HCT116 (cell line): ENCODE measurements around the gene PLSCR4. TPM values are rescaled to one million over a fixed set of nuclear protein-coding genes. Genes with fewer than 3 reads are reported as not detected.

Experiments used
- ATAC-seq: fragments of 200-7000 bp; cut with Tn5 transposase; 2 replicates; pipeline ENCODE4 v1.9.1; 2020; ENCODE audit warnings: mild to moderate bottlenecking, moderate library complexity
- BruUV-seq: library from RNA; stranded (reverse); fragments of 400-500 nt; replicated peaks from 2 replicates; lab custom pipeline; 2021; lab: Mats Ljungman, UMichigan
- CTCF ChIA-PET: fragments of 300-600 bp; sonication (Branson Sonifier 250); formaldehyde crosslinking; loops from one replicate; lab custom pipeline; 2021; ENCODE audit warnings: antibody characterized with exemption; lab: Charles Lee
- POLR2A ChIA-PET: fragments of 300-600, 350-600 bp; sonication (Branson Sonifier 250); formaldehyde crosslinking; loops from one replicate; lab custom pipeline; 2021; ENCODE audit warnings: antibody characterized with exemption; lab: Charles Lee
- RAD21 ChIA-PET, 2 experiments: fragments of 300-600 bp; sonication (Branson Sonifier 250); formaldehyde crosslinking; loops; one replicate each; lab custom pipeline; 2023; ENCODE audit warnings: low total read pairs in 2 of 2; ENCODE audit not compliant: uncharacterized antibody in 2 of 2, unreplicated experiment in 2 of 2, low non-redundant PET in 1 of 2; lab: Charles Lee
- DNase-seq: peaks from one replicate; pipeline ENCODE4 v3.0.0-alpha.2; 2010; ENCODE audit warnings: low read depth, low spot score
- H2AFZ ChIP-seq: fragments of 200-600 bp; shearing (Covaris generic), sonication (generic); 2 replicates; pipeline ENCODE4 v1.6.1; 2017; ENCODE audit warnings: low read depth, mixed run types, mixed read lengths, antibody characterized with exemption, low read length; ENCODE audit not compliant: poor library complexity, severe bottlenecking
- H3K27ac ChIP-seq: 2 replicates; pipeline ENCODE4 v1.5.1; 2012; ENCODE audit warnings: low read depth, low read length
- H3K27me3 ChIP-seq: fragments of 200-600 bp; sonication (generic); 2 replicates; pipeline ENCODE4 v1.6.1; 2016; ENCODE audit warnings: mixed run types, low read length, mixed read lengths; ENCODE audit not compliant: insufficient read depth
- H3K36me3 ChIP-seq, 2 experiments: fragments of 200-500 bp in 1 of 2; fragments of 200-600 bp in 1 of 2; sonication (Bioruptor generic) in 1 of 2; sonication (generic) in 1 of 2; 2 replicates each; pipeline versions ENCODE4 v1.5.1 to v1.6.1; 2014 to 2016; ENCODE audit warnings: low read length in 2 of 2, inconsistent platforms in 1 of 2, mixed read lengths in 1 of 2, mixed run types in 1 of 2; ENCODE audit not compliant: insufficient read depth in 2 of 2, control insufficient read depth in 1 of 2
- H3K4me1 ChIP-seq, 2 experiments: fragments of 200-600 bp in 1 of 2; sonication (generic) in 1 of 2; 2 replicates each; pipeline versions ENCODE4 v1.5.1 to v1.6.1; 2012 to 2017; ENCODE audit warnings: low read length in 2 of 2, inconsistent platforms in 1 of 2, mild to moderate bottlenecking in 1 of 2, mixed read lengths in 1 of 2, mixed run types in 1 of 2, moderate library complexity in 1 of 2; ENCODE audit not compliant: insufficient read depth in 2 of 2, control insufficient read depth in 1 of 2
- H3K4me2 ChIP-seq: fragments of 200-600 bp; sonication (generic); 2 replicates; pipeline ENCODE4 v1.6.1; 2017; ENCODE audit warnings: mixed run types, low read length, mixed read lengths
- H3K4me3 ChIP-seq, 2 experiments: fragments of 200-600 bp in 1 of 2; sonication (generic) in 1 of 2; replicated peaks in 1 of 2; 2 replicates each; pipeline ENCODE4 v1.5.1; 2011 to 2016; ENCODE audit warnings: low read length in 2 of 2, control low read depth in 1 of 2, low read depth in 1 of 2, mild to moderate bottlenecking in 1 of 2, mixed read lengths in 1 of 2, mixed run types in 1 of 2
- H3K79me2 ChIP-seq: fragments of 200-600 bp; sonication (generic); 2 replicates; pipeline ENCODE4 v1.6.1; 2017; ENCODE audit warnings: mild to moderate bottlenecking, mixed run types, low read length, moderate library complexity, mixed read lengths; ENCODE audit not compliant: insufficient read depth
- H3K9ac ChIP-seq: fragments of 200-600 bp; sonication (generic); 2 replicates; pipeline ENCODE4 v1.6.1; 2016; ENCODE audit warnings: low read length, mixed read lengths
- H3K9me2 ChIP-seq: fragments of 200-600 bp; sonication (generic), shearing (Covaris generic); 2 replicates; pipeline ENCODE4 v1.6.1; 2017; ENCODE audit warnings: mixed run types, mild to moderate bottlenecking, moderate library complexity; ENCODE audit not compliant: insufficient read depth
- H3K9me3 ChIP-seq, 2 experiments: fragments of 200-500 bp in 1 of 2; fragments of 200-600 bp in 1 of 2; sonication (Bioruptor generic) in 1 of 2; sonication (generic) in 1 of 2; 2 replicates each; pipeline ENCODE4 v1.6.1; 2014 to 2017; ENCODE audit warnings: low read length in 2 of 2, mixed read lengths in 2 of 2, inconsistent platforms in 1 of 2, low read depth in 1 of 2, mild to moderate bottlenecking in 1 of 2, mixed run types in 1 of 2, moderate library complexity in 1 of 2; ENCODE audit not compliant: control insufficient read depth in 1 of 2, insufficient read depth in 1 of 2
- H4K20me1 ChIP-seq: fragments of 200-600 bp; sonication (generic), shearing (Covaris generic); 2 replicates; pipeline ENCODE4 v1.6.1; 2017; ENCODE audit warnings: mixed run types, mild to moderate bottlenecking, moderate library complexity; ENCODE audit not compliant: insufficient read depth
- CBX3 ChIP-seq: IDR thresholded peaks from 2 replicates; pipeline ENCODE4 v1.6.1; 2012; ENCODE audit warnings: low read depth
- EZH2phosphoT487 ChIP-seq: fragments of 200-600 bp; IDR thresholded peaks from 2 replicates; pipeline ENCODE4 v1.6.1; 2018; ENCODE audit warnings: antibody characterized with exemption, borderline replicate concordance
- FOSL1 ChIP-seq: IDR thresholded peaks from 2 replicates; pipeline ENCODE4 v1.6.1; 2012; ENCODE audit warnings: low read depth
- JUND ChIP-seq: IDR thresholded peaks from 2 replicates; pipeline ENCODE4 v1.6.1; 2012
- SIN3A ChIP-seq: IDR thresholded peaks from 2 replicates; pipeline ENCODE4 v1.6.1; 2012; ENCODE audit warnings: low read depth
- SP1 ChIP-seq: IDR thresholded peaks from 2 replicates; pipeline ENCODE4 v1.6.1; 2012; ENCODE audit warnings: low read depth
- SRF ChIP-seq: IDR thresholded peaks from 2 replicates; pipeline ENCODE4 v1.6.1; 2012; ENCODE audit warnings: low read depth
- ZNF274 ChIP-seq: fragments of 200-500 bp; sonication (Bioruptor generic); IDR thresholded peaks from 2 replicates; pipeline ENCODE4 v1.6.1; 2014; ENCODE audit warnings: mild to moderate bottlenecking, low read depth, low read length, inconsistent platforms
- intact Hi-C: fragments of 100-400 bp; cut with micrococcal nuclease; formaldehyde crosslinking; loops from 2 replicates; pipeline ENCODE4 v1.10.0; 2022
- total RNA-seq: library from RNA; stranded (reverse); gene quantifications from one replicate; pipeline ENCODE4 v1.2.1, GENCODE V29; 2021; ENCODE audit not compliant: unreplicated experiment
- TF ChIP-seq, protein P1 (sequence below): IDR thresholded peaks from 2 replicates; pipeline ENCODE4 v1.6.1; 2012
- TF ChIP-seq, protein P2 (sequence below): IDR thresholded peaks from 2 replicates; pipeline ENCODE4 v1.6.1; 2011; ENCODE audit warnings: mild to moderate bottlenecking, low read length, moderate library complexity; ENCODE audit not compliant: insufficient replicate concordance; ENCODE audit errors: extremely low read depth
- TF ChIP-seq, protein P3 (sequence below): IDR thresholded peaks from 2 replicates; pipeline ENCODE4 v1.6.1; 2012

PLSCR4 gene
- total RNA-seq, 1 experiment from 2014 or later, result 4.1 TPM

DNA sequence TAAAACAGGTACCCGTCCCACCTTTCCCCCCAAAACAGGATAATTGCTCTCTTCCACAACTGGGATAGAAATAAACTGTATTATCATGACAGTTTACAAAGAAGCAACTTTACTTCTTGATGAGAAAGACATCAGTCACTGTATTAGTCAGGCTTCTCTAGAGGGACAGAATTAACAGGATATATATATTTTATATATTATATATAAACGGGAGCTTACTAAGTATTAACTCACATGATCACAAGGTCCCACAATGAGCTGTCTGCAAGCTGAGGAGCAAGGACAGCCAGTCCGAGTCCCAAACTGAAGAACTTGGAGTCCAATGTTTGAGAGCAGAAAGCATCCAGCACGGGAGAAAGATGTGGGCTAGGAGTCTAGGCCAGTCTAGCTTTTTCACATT is 18.4 kb upstream of the PLSCR4 start:
- no peaks in the 10 kb centered on the region for H3K9me3 ChIP-seq
- ChIA-PET POLR2A (no interaction called here), CTCF (no interaction called here), RAD21 (no interaction called here)
- no peak overlapping the region for H2AFZ ChIP-seq
- no peaks in the 10 kb centered on the region for H3K27me3 ChIP-seq
- H3K4me1 ChIP-seq, result no peaks in the 10 kb centered on the region
- H3K4me3 ChIP-seq, result no peak overlapping the region
- DNase-seq (no peak), ATAC-seq (no peak)
- no peak overlapping the region for H3K27ac ChIP-seq
- no peaks in the 10 kb centered on the region for H3K9me2 ChIP-seq
- no peaks in the 10 kb centered on the region for H3K79me2 ChIP-seq
- H3K4me2 ChIP-seq, result no peak overlapping the region
- intact Hi-C loops, result no loop called here
- H4K20me1 ChIP-seq, result no peaks in the 10 kb centered on the region
- H3K9ac ChIP-seq, result no peak overlapping the region
- H3K36me3 ChIP-seq, result no peaks in the 10 kb centered on the region
- TF ChIP-seq FOSL1, result no peak
- BruUV-seq, result no TSS peak

DNA sequence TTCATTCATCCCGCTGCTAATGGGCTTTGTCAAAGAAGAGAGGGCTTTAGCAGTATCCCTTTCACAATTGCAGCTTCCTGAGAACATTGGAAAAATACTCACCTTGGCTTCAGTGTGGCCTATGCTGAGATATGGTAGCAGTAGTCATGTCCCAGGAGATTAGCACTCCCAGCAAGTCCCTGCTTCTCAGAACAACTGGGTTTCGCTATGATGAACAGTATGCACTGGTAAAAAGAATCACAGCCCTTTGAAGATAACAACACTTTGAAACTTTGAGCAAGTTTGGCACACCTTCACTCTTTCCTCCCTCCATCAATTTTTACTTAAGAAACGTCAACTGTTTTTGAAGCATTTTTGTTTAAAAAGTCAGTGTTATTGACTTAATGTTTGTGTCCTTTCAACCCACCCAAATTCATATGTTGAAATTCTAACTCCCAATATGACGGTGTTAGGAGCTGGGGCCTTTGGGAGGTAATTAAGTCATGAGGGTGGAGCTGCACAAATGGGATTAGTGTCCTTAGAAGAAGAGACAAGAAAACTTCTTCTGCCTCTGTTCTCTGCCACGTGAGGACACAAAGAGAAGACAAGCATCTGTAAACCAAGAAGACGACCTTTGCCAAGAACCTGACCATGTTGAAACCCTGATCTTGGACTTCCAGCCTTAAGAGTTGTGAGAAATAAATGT is 17.8 kb upstream of the PLSCR4 start:
- DNase-seq (no peak), ATAC-seq (no peak)
- Histone ChIP-seq H3K9ac (no peak overlapping the region), H3K4me1 (no peaks in the 10 kb centered on the region), H3K4me3 (no peak overlapping the region), H3K27me3 (no peaks in the 10 kb centered on the region), H3K9me2 (no peaks in the 10 kb centered on the region), H3K4me2 (no peak overlapping the region), H3K27ac (no peak overlapping the region), H3K79me2 (no peaks in the 10 kb centered on the region), H3K9me3 (no peaks in the 10 kb centered on the region), H3K36me3 (no peaks in the 10 kb centered on the region), H4K20me1 (no peaks in the 10 kb centered on the region), H2AFZ (no peak overlapping the region)
- CTCF ChIA-PET, result no interaction called here
- RAD21 ChIA-PET, result no interaction called here
- POLR2A ChIA-PET, result no interaction called here
- intact Hi-C loops, result no loop called here
- TF ChIP-seq JUND, result no peak
- TF ChIP-seq, protein P1, sequence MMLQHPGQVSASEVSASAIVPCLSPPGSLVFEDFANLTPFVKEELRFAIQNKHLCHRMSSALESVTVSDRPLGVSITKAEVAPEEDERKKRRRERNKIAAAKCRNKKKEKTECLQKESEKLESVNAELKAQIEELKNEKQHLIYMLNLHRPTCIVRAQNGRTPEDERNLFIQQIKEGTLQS, result no peak
- TF ChIP-seq SIN3A, result no peak
- no peak for TF ChIP-seq ZNF274
- TF ChIP-seq EZH2phosphoT487, result no peak
- no peak for TF ChIP-seq SP1
- no peak for TF ChIP-seq CBX3
- TF ChIP-seq, protein P2, sequence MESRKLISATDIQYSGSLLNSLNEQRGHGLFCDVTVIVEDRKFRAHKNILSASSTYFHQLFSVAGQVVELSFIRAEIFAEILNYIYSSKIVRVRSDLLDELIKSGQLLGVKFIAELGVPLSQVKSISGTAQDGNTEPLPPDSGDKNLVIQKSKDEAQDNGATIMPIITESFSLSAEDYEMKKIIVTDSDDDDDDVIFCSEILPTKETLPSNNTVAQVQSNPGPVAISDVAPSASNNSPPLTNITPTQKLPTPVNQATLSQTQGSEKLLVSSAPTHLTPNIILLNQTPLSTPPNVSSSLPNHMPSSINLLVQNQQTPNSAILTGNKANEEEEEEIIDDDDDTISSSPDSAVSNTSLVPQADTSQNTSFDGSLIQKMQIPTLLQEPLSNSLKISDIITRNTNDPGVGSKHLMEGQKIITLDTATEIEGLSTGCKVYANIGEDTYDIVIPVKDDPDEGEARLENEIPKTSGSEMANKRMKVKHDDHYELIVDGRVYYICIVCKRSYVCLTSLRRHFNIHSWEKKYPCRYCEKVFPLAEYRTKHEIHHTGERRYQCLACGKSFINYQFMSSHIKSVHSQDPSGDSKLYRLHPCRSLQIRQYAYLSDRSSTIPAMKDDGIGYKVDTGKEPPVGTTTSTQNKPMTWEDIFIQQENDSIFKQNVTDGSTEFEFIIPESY, result no peak
- no peak for TF ChIP-seq SRF
- TF ChIP-seq, protein P3, sequence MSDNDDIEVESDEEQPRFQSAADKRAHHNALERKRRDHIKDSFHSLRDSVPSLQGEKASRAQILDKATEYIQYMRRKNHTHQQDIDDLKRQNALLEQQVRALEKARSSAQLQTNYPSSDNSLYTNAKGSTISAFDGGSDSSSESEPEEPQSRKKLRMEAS, result no peak
- BruUV-seq, result no TSS peak
